Adrenal gland (tissue), 12 donors: ENCODE results near the gene KRTAP5-5. TPM values are rescaled to one million over a fixed set of nuclear protein-coding genes. Genes with fewer than 3 reads are reported as not detected.

Experiments used
- DNase-seq, 7 donors: peaks; one replicate each; pipeline ENCODE4 v3.0.0-alpha.2; 2019 to 2020
- H3K27ac ChIP-seq, 5 donors: fragments of 200-600 bp; sonication (generic) in 4 of 5; 1 replicate in 3 of 5; 2 replicates in 2 of 5; pipeline versions ENCODE4 v1.5.1 to v1.8.0; 2016 to 2020; ENCODE audit warnings: mild to moderate bottlenecking in 1 of 5
- H3K27me3 ChIP-seq: fragments of 200-600 bp; 2 replicates; pipeline ENCODE4 v1.8.0; 2021
- H3K36me3 ChIP-seq, 2 donors: fragments of 200-600 bp; replicated peaks in 1 of 2; 1 replicate in 1 of 2; 2 replicates in 1 of 2; pipeline versions ENCODE4 v1.5.1 to v1.8.0; 2018 to 2022
- H3K4me1 ChIP-seq, 2 donors: fragments of 200-600 bp; replicated peaks in 1 of 2; 1 replicate in 1 of 2; 2 replicates in 1 of 2; pipeline versions ENCODE4 v1.5.1 to v1.8.0; 2018 to 2021
- H3K4me3 ChIP-seq, 4 donors: fragments of 200-600 bp; sonication (generic) in 3 of 4; one replicate each; pipeline ENCODE4 v1.5.1; 2016 to 2018
- H3K9me3 ChIP-seq, 3 donors: fragments of 200-600 bp; sonication (generic) in 1 of 3; replicated peaks in 1 of 3; 1 replicate in 2 of 3; 2 replicates in 1 of 3; pipeline versions ENCODE4 v1.5.1 to v1.8.0; 2016 to 2021
- CTCF ChIP-seq, 6 experiments: fragments of 450-650 bp in 4 of 6; fragments of 200-600 bp in 2 of 6; sonication (generic) in 1 of 6; IDR thresholded peaks; 1 replicate in 5 of 6; 2 replicates in 1 of 6; pipeline versions ENCODE4 v1.5.1 to v1.8.0; 2016 to 2021; ENCODE audit warnings: antibody characterized with exemption in 6 of 6, mild to moderate bottlenecking in 2 of 6, moderate library complexity in 1 of 6
- POLR2A ChIP-seq, 2 donors: fragments of 450-650 bp; IDR thresholded peaks; one replicate each; pipeline ENCODE4 v1.6.1; 2017; ENCODE audit warnings: antibody characterized with exemption in 2 of 2, mild to moderate bottlenecking in 2 of 2, moderate library complexity in 1 of 2
- whole genome bisulfite sequencing, 4 donors: extraction: QIAGEN DNeasy Blood & Tissue Kit in 2 of 4; methylation state at CpG; one replicate each; pipeline versions ENCODE4 v1.1.5 to v1.1.7; 2013 to 2017; 5-methylcytosine and 5-hydroxymethylcytosine counted together
- intact Hi-C, 2 donors: fragments of 100-400 bp; cut with DNase I; formaldehyde crosslinking; loops; one replicate each; pipeline versions ENCODE4 v1.14.1 to v1.15.0; 2022 to 2023
- polyA plus RNA-seq, 3 donors: library from polyadenylated mRNA; stranded (reverse); fragments of 200-250 nt in 2 of 3; fragments of 350-450 nt in 1 of 3; fragmentation: Illumina TruSeq in 1 of 3; extraction: RNeasy Lipid Tissue Mini Kit (QIAGEN cat#74804) in 1 of 3; gene quantifications; one replicate each; pipeline ENCODE4 v1.2.3, GENCODE V29; 2013 to 2014
- total RNA-seq, 9 donors: library from RNA; depleted of rRNA in 4 of 9; stranded (reverse); fragments of >200 nt in 4 of 9; fragments of 120-200 nt in 1 of 9; fragmentation: NEBNext Ultra II Directional in 1 of 9; extraction: Animal tissue kit (Norgen Biotek cat#: 25700) in 1 of 9; gene quantifications; one replicate each; pipeline versions ENCODE4 v1.1.0 to v1.2.4, GENCODE V29; 2013 to 2023
- donor health status: healthy with polysubstance abuse.
- donor health status: Bipolar disorder and iron deficiency.
- donor health status: DM: yes; HTN: yes; CAD: no.
- donor health status: DM: no; HTN: no; CAD: no.
- donor health status: DM: no; HTN: no; CAD: no.
- donor health status: DM: yes; HTN: yes; CAD: no.

Gene KRTAP5-5
- total and polyA plus RNA-seq, 12 donors: not detected

- Histone ChIP-seq H3K27ac (no peak overlapping the region), H3K4me1 (peaks cover 0 to 6% of the 10 kb centered on the region in 2 donors), H3K9me3 (no peaks in the 10 kb centered on the region), H3K36me3 (no peaks in the 10 kb centered on the region), H3K27me3 (no peaks in the 10 kb centered on the region), H3K4me3 (no peak overlapping the region)
- intact Hi-C loops: loop anchor here in 1 of 2 donors (10.0 kb wide), 1 partner anchor 507 kb away; no protein-coding TSS in a partner anchor
- no peak for TF ChIP-seq POLR2A (IDR thresholded peaks at IDR 0.05)
- TF ChIP-seq CTCF (IDR thresholded peaks at IDR 0.05): no peak
- WGBS, 4 donors: 90 to 92% (median 92%) methylated on average over 15 to 35 of the region's 35 CpGs
- DNase-seq: no peak
Measured at GRCh38 chr11:1647901-1648652, 18.5 kb downstream of the KRTAP5-5 start.

- Histone ChIP-seq H3K9me3 (no peaks in the 10 kb centered on the region), H3K4me1 (peaks cover 0 to 8% of the 10 kb centered on the region in 2 donors), H3K27ac (no peak overlapping the region), H3K27me3 (no peaks in the 10 kb centered on the region), H3K36me3 (no peaks in the 10 kb centered on the region), H3K4me3 (no peak overlapping the region)
- TF ChIP-seq CTCF (IDR thresholded peaks at IDR 0.05): no peak
- TF ChIP-seq POLR2A (IDR thresholded peaks at IDR 0.05): no peak
- DNase-seq: no peak
- 72 to 85% (median 81%) methylated on average over 25 to 28 of the region's 28 CpGs for WGBS, 4 donors
- intact Hi-C loops: loop anchor here in 1 of 2 donors (10.0 kb wide), 1 partner anchor 506 kb away; no protein-coding TSS in a partner anchor
Measured at GRCh38 chr11:1648653-1649420, 19.3 kb downstream of the KRTAP5-5 start.

- Histone ChIP-seq H3K4me1 (peaks cover 0 to 15% of the 10 kb centered on the region in 2 donors), H3K36me3 (no peaks in the 10 kb centered on the region), H3K27ac (no peak overlapping the region), H3K4me3 (no peak overlapping the region), H3K27me3 (peaks cover 4% of the 10 kb centered on the region), H3K9me3 (no peaks in the 10 kb centered on the region)
- no peak for DNase-seq
- intact Hi-C loops: loop anchor here (5.0 kb wide), 3 partner anchors 42 to 502 kb away; partner anchors contain the start of gene SYT8 (in 1 of the 2)
- TF ChIP-seq POLR2A (IDR thresholded peaks at IDR 0.05): no peak
- TF ChIP-seq CTCF (IDR thresholded peaks at IDR 0.05): no peak
- 63 to 81% (median 74%) methylated on average over 12 to 15 of the region's 15 CpGs for WGBS, 4 donors
Measured at GRCh38 chr11:1650034-1650917, 20.7 kb downstream of the KRTAP5-5 start.
